Vagina (tissue), 2 donors: Measurements from ENCODE around the gene INAFM2. TPM values are rescaled to one million over a fixed set of nuclear protein-coding genes. Genes with fewer than 3 reads are reported as not detected.
A peak's percentile ranks its signal among the peaks of the same experiment; 100 is the strongest.

Experiments used
- DNase-seq, 2 donors: peaks; one replicate each; pipeline ENCODE4 v3.0.0-alpha.2; 2017; ENCODE audit errors: extremely low spot score in 2 of 2
- H3K27ac ChIP-seq: fragments of 200-600 bp; sonication (generic); one replicate; pipeline ENCODE4 v1.5.1; 2019
- H3K27me3 ChIP-seq: fragments of 200-600 bp; sonication (generic); one replicate; pipeline ENCODE4 v1.5.1; 2019
- H3K36me3 ChIP-seq, 2 donors: fragments of 200-600 bp; sonication (generic); one replicate each; pipeline ENCODE4 v1.5.1; 2017 to 2019
- H3K4me1 ChIP-seq: fragments of 200-600 bp; sonication (generic); one replicate; pipeline ENCODE4 v1.5.1; 2019
- H3K4me3 ChIP-seq, 2 donors: fragments of 200-600 bp; sonication (generic); 1 replicate in 1 of 2; 2 replicates in 1 of 2; pipeline ENCODE4 v1.5.1; 2016 to 2019
- H3K9me3 ChIP-seq: fragments of 200-600 bp; sonication (generic); one replicate; pipeline ENCODE4 v1.5.1; 2019
- CTCF ChIP-seq, 3 experiments: fragments of 450-650 bp in 2 of 3; fragments of 200-600 bp in 1 of 3; sonication (generic) in 1 of 3; IDR thresholded peaks; one replicate each; pipeline ENCODE4 v1.5.1; 2017 to 2019; ENCODE audit warnings: antibody characterized with exemption in 3 of 3, mild to moderate bottlenecking in 2 of 3, moderate library complexity in 2 of 3
- POLR2A ChIP-seq, 2 donors: fragments of 450-650 bp; IDR thresholded peaks; one replicate each; pipeline ENCODE4 v1.6.1; 2017; ENCODE audit warnings: antibody characterized with exemption in 2 of 2, mild to moderate bottlenecking in 2 of 2, moderate library complexity in 2 of 2
- POLR2AphosphoS5 ChIP-seq, 2 donors: sonication (generic); formaldehyde crosslinking; IDR thresholded peaks; one replicate each; pipeline ENCODE4 v1.9.0; 2017; ENCODE audit warnings: antibody characterized with exemption in 2 of 2, mild to moderate bottlenecking in 2 of 2, low read depth in 1 of 2; ENCODE audit not compliant: insufficient read depth in 1 of 2
- intact Hi-C: fragments of 100-400 bp; cut with DNase I; formaldehyde crosslinking; loops from one replicate; pipeline ENCODE4 v1.15.1; 2023
- total RNA-seq: library from RNA; depleted of rRNA; stranded (reverse); fragments of >200 nt; gene quantifications from one replicate; pipeline ENCODE4 v1.2.3, GENCODE V29; 2016

The INAFM2 gene
- total RNA-seq, 1 donor from 2014 or later = 5.2 TPM

- intact Hi-C loops = no loop called here
Measured at GRCh38 chr15:40276927-40277326, 46.6 kb upstream of the INAFM2 start.

GRCh38 chr15:40277471-40277870 is 46.0 kb upstream of the INAFM2 start:
- no peak for TF ChIP-seq POLR2AphosphoS5 (IDR thresholded peaks at IDR 0.05; ENCODE audit: insufficient read depth in 1 of 2, low read depth in 1 of 2)
- no peak for TF ChIP-seq CTCF (IDR thresholded peaks at IDR 0.05)
- no peak for TF ChIP-seq POLR2A (IDR thresholded peaks at IDR 0.05)
- intact Hi-C loops = no loop called here

More at GRCh38 chr15:40276927-40277326, 46.6 kb upstream of the INAFM2 start:
- H3K27ac ChIP-seq = no peak overlapping the region
- peaks cover 0 to 7% of the 10 kb centered on the region in 2 donors for H3K36me3 ChIP-seq
- no peak overlapping the region for H3K4me3 ChIP-seq
- H3K4me1 ChIP-seq = peaks cover 13% of the 10 kb centered on the region
- TF ChIP-seq CTCF (IDR thresholded peaks at IDR 0.05) (no peak), POLR2A (IDR thresholded peaks at IDR 0.05) (no peak), POLR2AphosphoS5 (IDR thresholded peaks at IDR 0.05; ENCODE audit: insufficient read depth in 1 of 2, low read depth in 1 of 2) (no peak)
- DNase-seq = no peak
- H3K9me3 ChIP-seq = no peaks in the 10 kb centered on the region
- peaks cover 11% of the 10 kb centered on the region for H3K27me3 ChIP-seq

DNA sequence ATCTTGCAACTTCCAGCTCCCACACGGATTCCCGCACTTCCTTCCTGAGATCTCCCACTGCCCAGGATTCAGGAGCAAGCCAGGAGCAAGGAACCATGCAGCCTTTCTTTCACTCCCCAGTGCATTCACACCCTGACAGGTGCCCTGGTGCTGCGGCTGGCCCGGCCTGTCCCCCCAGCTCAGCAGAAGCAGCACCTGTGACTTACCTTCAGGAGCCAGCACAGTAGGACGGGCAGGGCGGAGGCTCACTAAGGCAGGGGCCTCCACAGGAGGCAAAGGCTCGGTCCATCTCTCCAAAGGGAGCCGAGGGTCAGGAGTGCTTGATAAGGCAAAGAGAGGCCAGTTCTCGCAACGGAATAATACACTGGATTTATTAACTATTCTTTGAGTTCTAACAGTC is 45.5 kb upstream of the INAFM2 start:
- peaks cover 23% of the 10 kb centered on the region for H3K4me1 ChIP-seq
- intact Hi-C loops = no loop called here
- DNase-seq = no peak
- H3K36me3 ChIP-seq = peaks cover 0 to 7% of the 10 kb centered on the region in 2 donors
- H3K27me3 ChIP-seq = peaks cover 18% of the 10 kb centered on the region
- H3K9me3 ChIP-seq = no peaks in the 10 kb centered on the region
- H3K4me3 ChIP-seq = no peak overlapping the region
- H3K27ac ChIP-seq = no peak overlapping the region
- no peak for TF ChIP-seq POLR2AphosphoS5 (IDR thresholded peaks at IDR 0.05; ENCODE audit: insufficient read depth in 1 of 2, low read depth in 1 of 2)

More at GRCh38 chr15:40277471-40277870, 46.0 kb upstream of the INAFM2 start:
- Histone ChIP-seq H3K27ac (no peak overlapping the region), H3K36me3 (peaks cover 0 to 7% of the 10 kb centered on the region in 2 donors), H3K9me3 (no peaks in the 10 kb centered on the region), H3K4me3 (no peak overlapping the region), H3K4me1 (peaks cover 17% of the 10 kb centered on the region), H3K27me3 (peaks cover 15% of the 10 kb centered on the region)
- DNase-seq = no peak

GRCh38 chr15:40279437-40280141 is 43.9 kb upstream of the INAFM2 start:
- peak overlapping the region in 1 of 2 donors; percentile 13 for H3K4me3 ChIP-seq
- TF ChIP-seq CTCF (IDR thresholded peaks at IDR 0.05) (peak; percentile 91 to 96 (median 94)), POLR2A (IDR thresholded peaks at IDR 0.05) (no peak)
- peaks cover 31% of the 10 kb centered on the region for H3K4me1 ChIP-seq
- H3K27ac ChIP-seq = no peak overlapping the region
- H3K9me3 ChIP-seq = no peaks in the 10 kb centered on the region
- no peak for DNase-seq
- peaks cover 0 to 7% of the 10 kb centered on the region in 2 donors for H3K36me3 ChIP-seq
- H3K27me3 ChIP-seq = peaks cover 18% of the 10 kb centered on the region
- intact Hi-C loops = loop anchor here (5.0 kb wide), 1 partner anchor 143 kb away; no protein-coding TSS in a partner anchor

- Histone ChIP-seq H3K27ac (no peak overlapping the region), H3K9me3 (no peaks in the 10 kb centered on the region), H3K36me3 (peaks cover 0 to 7% of the 10 kb centered on the region in 2 donors), H3K4me1 (peaks cover 31% of the 10 kb centered on the region), H3K27me3 (peaks cover 18% of the 10 kb centered on the region), H3K4me3 (peak overlapping the region in 1 of 2 donors; percentile 13)
- DNase-seq = no peak
- intact Hi-C loops = loop anchor here (5.0 kb wide), 1 partner anchor 142 kb away; no protein-coding TSS in a partner anchor
- TF ChIP-seq CTCF (IDR thresholded peaks at IDR 0.05) = no peak
- TF ChIP-seq POLR2A (IDR thresholded peaks at IDR 0.05) = no peak
Measured at GRCh38 chr15:40280260-40281056, 43.0 kb upstream of the INAFM2 start.
